IgD-negative memory B cell (primary cell): Measurements from ENCODE around the gene RBM24. TPM values are rescaled to one million over a fixed set of nuclear protein-coding genes. Genes with fewer than 3 reads are reported as not detected.
A peak's percentile ranks its signal among the peaks of the same experiment; 100 is the strongest.

Experiments
- H3K27ac Mint-ChIP-seq, 3 donors: one replicate each; pipeline ENCODE4 v1.8.0; 2020 to 2022; ENCODE audit warnings: mild to moderate bottlenecking in 3 of 3, mixed read lengths in 3 of 3, moderate library complexity in 1 of 3
- H3K27me3 Mint-ChIP-seq: one replicate; pipeline ENCODE4 v1.8.0; 2021; ENCODE audit warnings: mixed read lengths
- H3K36me3 Mint-ChIP-seq: one replicate; pipeline ENCODE4 v1.8.0; 2020; ENCODE audit warnings: mild to moderate bottlenecking, mixed read lengths
- H3K4me1 Mint-ChIP-seq, 3 donors: one replicate each; pipeline ENCODE4 v1.8.0; 2020 to 2022; ENCODE audit warnings: mixed read lengths in 3 of 3, mild to moderate bottlenecking in 1 of 3
- H3K4me3 Mint-ChIP-seq, 4 donors: one replicate each; pipeline ENCODE4 v1.8.0; 2020 to 2022; ENCODE audit warnings: mild to moderate bottlenecking in 4 of 4, mixed read lengths in 4 of 4, moderate library complexity in 3 of 4
- H3K9me3 Mint-ChIP-seq, 3 donors: one replicate each; pipeline ENCODE4 v1.8.0; 2020 to 2021; ENCODE audit warnings: mixed read lengths in 3 of 3, mild to moderate bottlenecking in 1 of 3
- polyA plus RNA-seq: library from polyadenylated mRNA; unstranded; fragments of 300-500 nt; fragmentation: Illumina TruSeq; gene quantifications from one replicate; pipeline ENCODE4 v1.2.3, GENCODE V29; 2021

RBM24 gene
- polyA plus RNA-seq, 1 donor from 2014 or later, result not detected

DNA sequence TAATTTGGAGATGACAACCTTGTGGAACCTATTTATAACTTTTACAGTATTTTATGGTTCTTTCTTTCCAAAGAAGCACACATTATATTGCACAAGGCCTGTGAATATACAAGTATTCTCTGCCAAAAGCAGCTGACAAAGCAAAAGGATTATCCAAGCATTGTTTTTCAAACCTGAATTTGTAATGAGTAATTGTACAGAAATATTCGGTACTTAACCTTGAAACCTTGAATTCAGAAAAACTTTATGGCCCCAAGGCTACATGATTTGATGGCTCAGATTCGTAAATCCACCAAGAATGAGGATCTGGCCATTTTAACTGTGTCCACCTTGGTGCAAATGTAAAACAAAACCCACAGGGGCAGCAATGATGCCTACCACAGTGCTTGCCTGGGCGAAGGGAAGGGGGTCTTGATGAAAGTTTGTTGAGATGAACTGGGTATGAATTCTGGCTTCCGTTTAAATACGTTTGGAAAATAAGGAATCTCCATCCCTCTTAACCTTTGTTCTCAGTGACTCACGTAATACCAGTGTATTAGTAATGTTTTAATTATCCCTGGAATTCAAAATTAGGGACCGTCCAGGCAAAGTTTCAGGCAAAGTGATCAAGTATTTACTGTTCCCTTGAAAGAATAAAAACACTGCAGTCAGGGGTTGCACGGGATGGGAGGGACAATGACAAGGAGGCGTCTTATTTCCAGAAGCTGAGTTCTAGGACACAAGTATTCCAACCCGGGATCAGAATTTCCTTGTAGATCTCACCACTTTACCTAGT, 2.7 kb upstream of the RBM24 start:
- H3K27me3 Mint-ChIP-seq, result peaks cover 33% of the 10 kb centered on the region
- H3K9me3 Mint-ChIP-seq, result peaks cover 0 to 4% (median 2%) of the 10 kb centered on the region in 3 donors
- peaks cover 0 to 7% (median 1%) of the 10 kb centered on the region in 3 donors for H3K4me1 Mint-ChIP-seq
- H3K27ac Mint-ChIP-seq, result no peak overlapping the region
- H3K4me3 Mint-ChIP-seq, result no peak overlapping the region
- no peaks in the 10 kb centered on the region for H3K36me3 Mint-ChIP-seq

DNA sequence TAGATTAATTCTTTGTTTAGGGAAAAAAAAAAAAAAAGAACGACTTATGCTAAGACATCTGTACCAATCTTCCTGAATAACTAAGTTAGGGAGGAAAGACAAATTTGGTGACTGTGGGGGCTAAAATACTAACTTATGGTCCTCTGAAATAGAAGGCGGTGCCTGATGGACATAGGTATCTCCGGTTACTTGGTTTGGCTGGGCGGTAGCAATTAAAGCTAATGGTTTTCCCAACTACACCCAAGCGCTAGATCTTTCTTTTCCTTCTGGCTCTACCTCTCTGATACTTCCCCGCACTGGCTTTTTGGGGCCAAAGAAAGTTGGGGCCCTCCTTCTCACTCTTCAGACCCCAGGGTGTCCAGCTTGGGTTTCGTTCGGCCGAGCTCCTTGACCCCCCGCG, 1.0 kb upstream of the RBM24 start:
- H3K27ac Mint-ChIP-seq, result no peak overlapping the region
- no peaks in the 10 kb centered on the region for H3K36me3 Mint-ChIP-seq
- peaks cover 0 to 4% (median 2%) of the 10 kb centered on the region in 3 donors for H3K9me3 Mint-ChIP-seq
- peaks cover 0 to 7% (median 1%) of the 10 kb centered on the region in 3 donors for H3K4me1 Mint-ChIP-seq
- H3K27me3 Mint-ChIP-seq, result peaks cover 34% of the 10 kb centered on the region
- H3K4me3 Mint-ChIP-seq, result peak overlapping the region in 2 of 4 donors; percentile 12 to 41

DNA sequence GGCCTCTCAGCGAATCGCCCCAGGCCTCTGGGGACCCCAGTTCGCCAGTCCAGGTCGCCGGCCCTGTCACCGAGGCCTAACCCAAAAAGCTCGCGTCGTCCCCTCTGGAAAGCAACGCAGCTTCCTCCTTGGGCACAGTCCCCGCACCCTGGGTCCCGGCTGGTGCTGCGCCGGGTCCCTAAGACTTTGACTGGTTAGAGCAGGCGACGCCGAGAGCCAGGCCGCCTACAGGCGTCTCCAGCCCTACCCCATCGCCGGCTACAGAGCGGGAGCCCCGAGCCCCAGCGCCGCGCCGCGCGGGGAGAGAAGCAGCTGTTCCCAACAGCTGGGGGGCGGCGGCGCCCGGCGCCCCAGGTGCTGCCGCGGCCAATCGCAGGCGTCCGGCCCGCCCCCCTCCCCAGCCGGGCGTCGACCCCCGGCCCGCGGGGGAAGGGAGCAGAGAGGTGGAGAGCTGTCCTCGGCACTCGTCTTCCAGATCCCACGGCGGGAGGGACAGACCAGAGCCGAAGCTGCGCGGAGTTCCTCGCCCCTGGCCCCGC, 540 bp upstream of the RBM24 start:
- Mint-ChIP-seq H3K36me3 (no peaks in the 10 kb centered on the region), H3K4me1 (peaks cover 0 to 7% (median 1%) of the 10 kb centered on the region in 3 donors), H3K27ac (no peak overlapping the region), H3K4me3 (no peak overlapping the region), H3K9me3 (peaks cover 0 to 4% (median 2%) of the 10 kb centered on the region in 3 donors), H3K27me3 (peaks cover 34% of the 10 kb centered on the region)

DNA sequence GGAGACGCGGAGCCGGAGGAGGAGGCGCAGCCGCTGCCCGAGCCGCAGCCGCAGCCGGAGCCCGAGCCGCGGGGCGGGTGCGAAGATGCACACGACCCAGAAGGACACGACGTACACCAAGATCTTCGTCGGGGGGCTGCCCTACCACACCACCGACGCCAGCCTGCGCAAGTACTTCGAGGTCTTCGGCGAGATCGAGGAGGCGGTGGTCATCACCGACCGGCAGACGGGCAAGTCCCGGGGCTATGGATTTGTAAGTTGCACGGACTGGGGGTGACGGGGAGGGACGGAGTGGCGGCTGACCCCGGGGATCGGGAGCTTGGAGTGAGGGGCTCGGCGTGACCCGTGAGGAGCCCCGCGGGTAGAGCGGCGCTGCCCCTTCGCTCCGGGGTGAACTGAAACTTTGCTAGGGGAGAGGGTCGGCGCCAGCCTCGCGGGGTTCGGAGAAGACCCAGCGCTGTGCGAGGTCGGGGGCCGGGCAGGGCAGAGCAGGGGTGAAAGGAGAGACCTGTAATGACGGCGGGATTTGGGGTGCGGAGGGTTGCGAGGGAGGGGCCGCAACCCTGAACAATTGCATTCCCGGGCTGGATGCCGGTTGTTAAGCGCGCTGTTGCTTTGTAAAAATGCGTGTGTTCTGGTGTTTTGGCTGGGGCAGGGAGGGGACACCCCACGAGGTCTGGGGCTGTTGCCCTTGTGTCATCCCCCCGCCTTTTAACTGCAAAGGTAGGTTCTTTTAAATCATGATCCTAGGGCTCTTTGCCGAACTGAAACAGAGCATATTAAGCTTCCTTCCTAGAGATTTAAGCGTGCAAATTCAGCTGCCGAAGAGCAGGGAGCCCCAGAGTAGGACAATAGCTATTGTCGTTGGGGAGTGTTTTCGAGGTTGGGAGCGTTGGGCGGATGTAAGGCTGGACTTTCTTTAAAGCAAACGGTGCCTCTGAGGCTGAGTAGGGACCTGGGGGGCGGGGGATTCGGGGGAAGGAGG, 628 bp downstream of the RBM24 start:
- H3K36me3 Mint-ChIP-seq, result no peaks in the 10 kb centered on the region
- H3K4me1 Mint-ChIP-seq, result peaks cover 0 to 7% (median 1%) of the 10 kb centered on the region in 3 donors
- no peak overlapping the region for H3K27ac Mint-ChIP-seq
- H3K27me3 Mint-ChIP-seq, result peaks cover 38% of the 10 kb centered on the region
- H3K9me3 Mint-ChIP-seq, result peaks cover 0 to 4% (median 2%) of the 10 kb centered on the region in 3 donors
- H3K4me3 Mint-ChIP-seq, result peak overlapping the region; percentile 66 to 88 (median 76)

DNA sequence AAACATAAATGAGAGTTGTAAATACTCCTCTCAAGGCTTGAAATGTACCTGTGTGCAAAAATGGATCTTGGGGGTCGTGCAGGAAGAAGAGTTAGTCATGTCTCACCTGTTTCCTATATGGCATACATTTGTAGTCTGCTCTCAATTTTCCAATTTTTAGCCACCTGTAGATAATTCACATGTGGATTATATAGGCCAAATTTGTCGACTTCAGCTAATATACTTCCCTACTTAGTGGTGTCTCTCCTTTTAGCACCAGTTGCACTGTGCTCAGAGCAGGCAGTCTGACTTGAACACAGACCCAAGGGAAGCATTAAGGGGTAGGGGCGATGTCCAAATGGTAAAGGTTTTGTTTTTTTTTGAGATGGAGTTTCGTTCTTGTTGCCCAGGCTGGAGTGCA, 1.9 kb downstream of the RBM24 start:
- no peaks in the 10 kb centered on the region for H3K36me3 Mint-ChIP-seq
- peaks cover 0 to 7% (median 1%) of the 10 kb centered on the region in 3 donors for H3K4me1 Mint-ChIP-seq
- peaks cover 34% of the 10 kb centered on the region for H3K27me3 Mint-ChIP-seq
- peaks cover 0 to 4% (median 2%) of the 10 kb centered on the region in 3 donors for H3K9me3 Mint-ChIP-seq
- no peak overlapping the region for H3K27ac Mint-ChIP-seq
- H3K4me3 Mint-ChIP-seq, result peak overlapping the region in 1 of 4 donors; percentile 10

DNA sequence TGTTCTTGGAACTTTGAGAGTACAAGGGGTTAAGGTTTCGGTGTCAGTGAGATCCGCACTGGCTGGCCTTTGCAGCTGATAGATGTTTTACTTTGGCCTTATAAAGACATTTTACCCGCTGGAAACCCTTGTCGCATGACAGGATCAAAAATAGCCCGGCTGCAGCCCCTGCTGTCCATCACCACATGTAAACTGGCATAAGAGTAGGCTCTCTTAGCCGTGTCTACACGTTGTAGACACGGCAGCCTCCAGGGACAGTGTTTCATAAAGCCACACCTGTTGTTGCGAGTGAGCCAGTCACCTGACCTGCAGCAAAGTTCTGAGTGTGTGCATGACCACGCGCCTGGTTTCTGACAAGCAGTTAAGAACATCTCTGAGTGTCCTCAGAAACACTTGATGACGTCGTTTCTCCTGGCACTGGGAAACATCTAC, 8.5 kb downstream of the RBM24 start:
- Mint-ChIP-seq H3K27me3 (peaks cover 9% of the 10 kb centered on the region), H3K4me3 (no peak overlapping the region), H3K27ac (no peak overlapping the region), H3K36me3 (no peaks in the 10 kb centered on the region), H3K9me3 (no peaks in the 10 kb centered on the region), H3K4me1 (no peaks in the 10 kb centered on the region)

DNA sequence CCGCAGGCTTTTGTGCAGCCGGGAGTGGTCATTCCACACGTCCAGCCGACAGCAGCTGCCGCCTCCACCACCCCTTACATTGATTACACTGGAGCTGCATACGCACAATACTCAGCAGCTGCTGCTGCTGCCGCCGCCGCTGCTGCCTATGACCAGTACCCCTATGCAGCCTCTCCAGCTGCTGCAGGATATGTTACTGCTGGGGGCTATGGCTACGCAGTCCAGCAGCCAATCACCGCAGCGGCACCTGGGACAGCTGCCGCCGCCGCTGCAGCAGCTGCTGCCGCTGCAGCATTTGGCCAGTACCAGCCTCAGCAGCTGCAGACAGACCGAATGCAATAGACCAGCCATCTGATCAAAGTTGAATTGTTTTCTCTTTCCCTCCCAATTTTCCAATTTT, 10.6 kb downstream of the RBM24 start:
- no peaks in the 10 kb centered on the region for H3K9me3 Mint-ChIP-seq
- no peak overlapping the region for H3K27ac Mint-ChIP-seq
- H3K27me3 Mint-ChIP-seq, result peaks cover 7% of the 10 kb centered on the region
- H3K36me3 Mint-ChIP-seq, result no peaks in the 10 kb centered on the region
- H3K4me3 Mint-ChIP-seq, result no peak overlapping the region
- no peaks in the 10 kb centered on the region for H3K4me1 Mint-ChIP-seq

DNA sequence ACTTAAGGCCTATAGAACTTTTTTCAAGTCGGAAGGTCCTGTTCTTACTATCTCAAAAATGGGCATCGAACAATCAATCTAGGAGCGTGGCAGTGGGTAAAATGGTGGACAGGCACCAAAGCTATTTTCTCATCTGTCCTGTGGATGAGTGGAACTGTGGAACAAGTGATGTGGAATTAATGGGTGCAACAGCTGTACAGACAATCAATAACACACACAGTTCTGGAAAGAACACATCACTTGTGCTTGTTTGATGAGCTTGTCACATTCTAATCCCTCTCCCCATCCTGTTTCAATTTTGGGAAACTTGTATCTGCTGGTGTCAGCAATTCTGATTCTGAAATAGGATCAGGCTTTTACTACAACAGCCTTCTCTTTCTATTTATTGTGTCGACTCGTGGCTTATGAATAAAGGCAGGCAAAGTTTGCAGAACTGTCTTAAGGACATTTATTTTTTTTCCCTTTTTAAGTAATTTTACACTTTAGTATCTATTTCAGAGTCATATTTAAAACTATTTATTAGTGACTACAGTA, 11.5 kb downstream of the RBM24 start:
- Mint-ChIP-seq H3K4me1 (no peaks in the 10 kb centered on the region), H3K9me3 (peaks cover 0 to 2% (median 0%) of the 10 kb centered on the region in 3 donors), H3K4me3 (no peak overlapping the region), H3K27me3 (peaks cover 7% of the 10 kb centered on the region), H3K27ac (no peak overlapping the region), H3K36me3 (no peaks in the 10 kb centered on the region)

DNA sequence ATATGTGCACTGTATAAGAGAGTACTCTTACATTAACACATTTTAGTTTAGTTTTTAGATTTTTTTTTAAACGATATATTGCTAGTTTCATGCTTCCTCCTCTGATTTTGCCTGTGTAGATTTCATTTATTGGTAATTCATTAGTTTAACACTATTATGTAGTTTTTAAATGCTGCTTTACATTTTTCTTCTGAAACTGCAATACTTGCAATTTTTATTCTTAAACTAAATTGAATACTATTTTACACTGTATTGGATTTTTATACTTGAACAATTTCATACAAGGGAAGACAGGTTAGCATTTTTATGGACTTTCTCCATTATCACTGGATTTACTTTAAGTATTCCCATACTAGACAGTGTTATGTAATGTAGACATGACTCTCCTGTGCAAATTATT, 12.2 kb downstream of the RBM24 start:
- Mint-ChIP-seq H3K27ac (no peak overlapping the region), H3K4me1 (no peaks in the 10 kb centered on the region), H3K9me3 (peaks cover 0 to 2% (median 0%) of the 10 kb centered on the region in 3 donors), H3K27me3 (peaks cover 7% of the 10 kb centered on the region), H3K36me3 (no peaks in the 10 kb centered on the region), H3K4me3 (no peak overlapping the region)

DNA sequence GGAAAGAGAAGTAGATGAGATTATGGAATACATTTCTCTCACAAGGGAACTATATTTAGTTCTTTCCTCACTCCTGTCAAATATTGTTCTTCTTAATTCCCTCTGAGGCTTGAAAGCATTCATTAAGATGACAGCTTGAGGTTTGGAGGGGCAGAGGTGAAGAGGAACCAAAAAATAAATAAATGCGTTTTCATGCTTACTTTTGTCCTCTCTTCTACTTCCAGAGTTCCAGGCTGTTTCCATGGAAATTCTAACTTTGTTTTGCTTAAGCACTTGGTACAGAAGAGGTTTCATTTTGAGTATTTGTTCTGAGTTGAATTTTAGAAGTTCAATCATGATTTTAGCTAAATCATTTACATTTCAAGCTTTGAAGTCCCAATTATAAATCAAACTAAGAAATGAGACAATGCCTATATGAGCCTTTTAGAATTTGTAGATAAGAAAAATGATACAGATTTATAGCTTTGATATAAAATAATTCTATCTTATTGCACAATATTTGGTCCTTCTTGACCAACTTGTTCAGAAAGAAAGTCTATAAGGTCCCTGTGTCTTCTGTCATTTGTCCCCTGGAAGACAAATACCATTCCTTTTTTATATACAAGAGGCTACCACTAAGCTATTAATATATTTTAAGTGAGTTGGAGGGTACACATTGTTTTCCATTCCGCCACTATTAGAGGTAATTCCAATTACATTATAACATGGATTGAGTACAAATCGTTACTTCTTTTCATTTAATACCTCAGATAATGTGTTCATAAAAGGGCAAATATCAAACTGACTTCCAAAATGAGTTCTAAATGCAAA, 16.3 kb downstream of the RBM24 start:
- peaks cover 3% of the 10 kb centered on the region for H3K27me3 Mint-ChIP-seq
- no peak overlapping the region for H3K27ac Mint-ChIP-seq
- H3K9me3 Mint-ChIP-seq, result peaks cover 0 to 3% (median 2%) of the 10 kb centered on the region in 3 donors
- no peak overlapping the region for H3K4me3 Mint-ChIP-seq
- no peaks in the 10 kb centered on the region for H3K4me1 Mint-ChIP-seq
- no peaks in the 10 kb centered on the region for H3K36me3 Mint-ChIP-seq

DNA sequence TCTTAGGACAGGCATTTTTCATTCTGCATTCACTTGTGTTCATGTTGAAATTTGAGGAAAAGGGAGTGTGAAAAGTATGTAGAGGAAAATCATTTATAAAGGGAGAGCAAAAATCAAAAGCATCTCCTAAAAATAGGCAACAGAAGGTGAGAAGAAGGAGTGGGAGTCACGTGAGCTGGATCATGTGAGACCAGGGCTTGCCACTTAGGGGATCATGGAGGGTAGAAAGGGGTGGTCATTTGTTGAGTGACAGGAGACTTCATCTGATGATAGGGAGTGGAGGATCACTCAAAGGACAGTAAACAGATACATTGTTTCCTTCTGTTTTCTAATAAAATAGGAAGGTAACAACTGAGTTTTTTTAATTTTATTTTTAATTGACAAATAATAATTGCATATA, 17.1 kb downstream of the RBM24 start:
- Mint-ChIP-seq H3K9me3 (peaks cover 0 to 3% (median 2%) of the 10 kb centered on the region in 3 donors), H3K27me3 (peaks cover 3% of the 10 kb centered on the region), H3K27ac (no peak overlapping the region), H3K4me1 (no peaks in the 10 kb centered on the region), H3K4me3 (no peak overlapping the region), H3K36me3 (no peaks in the 10 kb centered on the region)

DNA sequence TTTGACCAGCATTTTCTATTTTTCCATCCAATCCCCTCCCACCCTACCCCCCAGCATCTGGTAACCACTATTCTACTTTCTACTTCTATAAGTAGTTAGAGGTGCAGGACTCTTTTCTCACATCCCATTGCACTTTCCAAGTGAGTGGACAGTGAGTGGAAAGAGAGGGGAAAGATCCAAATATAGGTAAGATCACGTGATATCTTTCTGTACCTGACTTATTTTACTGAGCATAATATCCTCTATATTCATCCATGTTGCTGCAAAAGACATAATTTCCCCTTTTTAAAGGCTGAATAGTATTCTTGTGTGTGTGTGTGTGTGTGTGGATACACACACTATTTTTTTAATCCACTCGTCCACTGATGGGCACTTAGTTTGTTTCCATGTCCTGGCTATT, 18.1 kb downstream of the RBM24 start:
- Mint-ChIP-seq H3K27me3 (peaks cover 2% of the 10 kb centered on the region), H3K4me1 (no peaks in the 10 kb centered on the region), H3K36me3 (no peaks in the 10 kb centered on the region), H3K9me3 (peaks cover 0 to 3% (median 2%) of the 10 kb centered on the region in 3 donors), H3K4me3 (no peak overlapping the region), H3K27ac (no peak overlapping the region)

DNA sequence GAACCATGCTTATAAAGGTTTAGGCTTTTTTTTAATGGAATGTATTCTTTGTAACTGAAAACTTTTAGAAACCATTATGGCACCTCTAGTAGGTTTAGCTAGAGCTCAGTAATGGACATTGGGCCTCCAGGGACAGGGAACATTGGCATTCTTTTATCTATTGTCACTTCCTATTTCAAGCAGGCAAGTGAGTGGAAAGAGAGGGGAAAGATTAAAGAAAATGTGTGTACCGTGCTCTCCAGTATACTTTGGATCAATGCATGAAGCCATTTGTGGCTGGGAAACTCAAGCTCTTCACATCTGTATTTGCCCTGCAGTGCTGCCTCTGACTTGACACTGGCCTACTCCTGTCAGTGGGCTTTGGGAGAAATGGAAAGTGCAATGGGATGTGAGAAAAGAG, 18.6 kb downstream of the RBM24 start:
- Mint-ChIP-seq H3K27ac (no peak overlapping the region), H3K36me3 (no peaks in the 10 kb centered on the region), H3K27me3 (peaks cover 2% of the 10 kb centered on the region), H3K4me3 (no peak overlapping the region), H3K4me1 (no peaks in the 10 kb centered on the region), H3K9me3 (peaks cover 0 to 3% (median 2%) of the 10 kb centered on the region in 3 donors)

DNA sequence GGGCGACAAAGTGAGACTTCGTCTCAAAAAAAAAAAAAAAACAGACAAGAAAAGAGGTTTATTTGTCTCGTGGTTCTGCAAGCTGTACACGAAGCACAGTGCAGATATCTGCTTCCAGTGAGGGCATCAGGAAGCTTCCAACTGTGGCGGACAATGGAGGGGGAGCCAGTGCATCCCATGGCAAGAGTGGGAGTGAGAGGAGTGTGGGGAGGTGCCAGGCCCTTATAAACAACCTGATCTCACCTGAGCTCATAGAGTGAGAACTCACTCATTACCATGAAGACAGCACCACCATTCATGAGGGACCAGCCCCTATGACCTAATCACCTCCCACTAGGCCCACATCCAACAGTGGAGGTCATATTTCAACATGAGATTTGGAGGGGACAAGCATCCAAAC, 19.5 kb downstream of the RBM24 start:
- no peaks in the 10 kb centered on the region for H3K36me3 Mint-ChIP-seq
- H3K27ac Mint-ChIP-seq, result no peak overlapping the region
- H3K9me3 Mint-ChIP-seq, result peaks cover 0 to 3% (median 2%) of the 10 kb centered on the region in 3 donors
- H3K4me3 Mint-ChIP-seq, result no peak overlapping the region
- no peaks in the 10 kb centered on the region for H3K27me3 Mint-ChIP-seq
- no peaks in the 10 kb centered on the region for H3K4me1 Mint-ChIP-seq
